WTC11 (cell line): ENCODE results near the gene MAP4K1. TPM values are rescaled to one million over a fixed set of nuclear protein-coding genes. Genes with fewer than 3 reads are reported as not detected.

Experiments used
- ATAC-seq: fragments of 200-7000 bp; cut with Tn5 transposase; 2 replicates; pipeline ENCODE4 v1.10.0; 2021; ENCODE audit warnings: mild to moderate bottlenecking, moderate library complexity
- CTCF ChIA-PET: fragments of 300-600 bp; sonication (Branson Sonifier 250); formaldehyde crosslinking; loops from one replicate; lab custom pipeline; 2021; ENCODE audit warnings: antibody characterized with exemption; lab: Charles Lee
- POLR2A ChIA-PET: fragments of 350-600 bp; sonication (Branson Sonifier 250); formaldehyde crosslinking; loops from one replicate; lab custom pipeline; 2021; ENCODE audit warnings: antibody characterized with exemption; lab: Charles Lee
- DNase-seq: peaks from one replicate; pipeline ENCODE4 v3.0.0; 2021; ENCODE audit warnings: low spot score
- H3K27ac Mint-ChIP-seq: 2 replicates; pipeline ENCODE4 v1.8.0; 2021; ENCODE audit warnings: mixed read lengths
- H3K27me3 Mint-ChIP-seq: 2 replicates; pipeline ENCODE4 v1.8.0; 2021; ENCODE audit warnings: low read depth, mild to moderate bottlenecking, moderate library complexity, mixed read lengths
- H3K36me3 Mint-ChIP-seq: 2 replicates; pipeline ENCODE4 v1.8.0; 2021; ENCODE audit warnings: mixed read lengths
- H3K4me1 Mint-ChIP-seq: 2 replicates; pipeline ENCODE4 v1.8.0; 2022; ENCODE audit warnings: mixed read lengths
- H3K4me3 Mint-ChIP-seq: 2 replicates; pipeline ENCODE4 v1.8.0; 2021; ENCODE audit warnings: mild to moderate bottlenecking, moderate library complexity, mixed read lengths
- H3K9me3 Mint-ChIP-seq: 2 replicates; pipeline ENCODE4 v1.8.0; 2021; ENCODE audit warnings: mixed read lengths
- FOXP1 ChIP-seq: sonication (generic); formaldehyde crosslinking; IDR thresholded peaks from 2 replicates; pipeline ENCODE4 v1.8.0; 2022; ENCODE audit warnings: missing genetic modification reagents, mild to moderate bottlenecking, moderate library complexity, borderline replicate concordance
- GTF2I ChIP-seq: fragments of 250-450 bp; sonication (Bioruptor Pico); conservative IDR thresholded peaks from 2 replicates; pipeline ENCODE4 v1.4.0; 2021; ENCODE audit warnings: mild to moderate bottlenecking
- JAZF1 ChIP-seq: fragments of 250-450 bp; sonication (Bioruptor Pico); IDR thresholded peaks from 2 replicates; pipeline ENCODE4 v1.9.0; 2021; ENCODE audit warnings: moderate library complexity, mild to moderate bottlenecking, inconsistent platforms
- NFYB ChIP-seq: sonication (generic); formaldehyde crosslinking; conservative IDR thresholded peaks from 2 replicates; pipeline ENCODE4 v1.8.0; 2022; ENCODE audit warnings: low read depth, missing genetic modification reagents
- PRRX2 ChIP-seq: fragments of 250-450 bp; sonication (Bioruptor Pico); IDR thresholded peaks from 2 replicates; pipeline ENCODE4 v1.8.0; 2021; ENCODE audit warnings: mild to moderate bottlenecking
- ZBTB21 ChIP-seq: sonication (generic); formaldehyde crosslinking; IDR thresholded peaks from 2 replicates; pipeline ENCODE4 v1.8.1; 2023; ENCODE audit warnings: mild to moderate bottlenecking, missing genetic modification reagents, borderline replicate concordance
- ZNF219 ChIP-seq: sonication (generic); formaldehyde crosslinking; IDR thresholded peaks from 2 replicates; pipeline ENCODE4 v1.8.0; 2023; ENCODE audit warnings: missing genetic modification reagents, mild to moderate bottlenecking, borderline replicate concordance
- ZNF232 ChIP-seq: sonication (generic); formaldehyde crosslinking; IDR thresholded peaks from 2 replicates; pipeline ENCODE4 v1.8.0; 2022; ENCODE audit warnings: mild to moderate bottlenecking, missing genetic modification reagents
- total RNA-seq: library from RNA; stranded (reverse); gene quantifications from 3 replicates; pipeline ENCODE4 v1.2.3, GENCODE V29; 2021
- TF ChIP-seq, protein P1 (sequence below): fragments of 200-600 bp; IDR thresholded peaks from 2 replicates; pipeline ENCODE4 v1.8.0; 2022; ENCODE audit warnings: antibody characterized with exemption
- TF ChIP-seq, protein P2 (sequence below): sonication (generic); formaldehyde crosslinking; IDR thresholded peaks from 2 replicates; pipeline ENCODE4 v1.8.1; 2023; ENCODE audit warnings: mild to moderate bottlenecking, missing genetic modification reagents, moderate library complexity
- TF ChIP-seq, protein P3 (sequence below): sonication (generic); formaldehyde crosslinking; IDR thresholded peaks from 2 replicates; pipeline ENCODE4 v1.8.0; 2022; ENCODE audit warnings: mild to moderate bottlenecking, missing genetic modification reagents
- TF ChIP-seq, protein P4 (sequence below): fragments of 250-450 bp; sonication (Bioruptor Pico); IDR thresholded peaks from 2 replicates; pipeline ENCODE4 v2.1.2; 2022; ENCODE audit warnings: mild to moderate bottlenecking, moderate library complexity
- TF ChIP-seq, protein P5 (sequence below): fragments of 250-450 bp; sonication (Bioruptor Pico); conservative IDR thresholded peaks from 2 replicates; pipeline ENCODE4 v1.9.0; 2021; ENCODE audit warnings: mild to moderate bottlenecking
- TF ChIP-seq, protein P6 (sequence below): sonication (generic); formaldehyde crosslinking; IDR thresholded peaks from 2 replicates; pipeline ENCODE4 v1.8.1; 2023; ENCODE audit warnings: mild to moderate bottlenecking, missing genetic modification reagents
- TF ChIP-seq, protein P7 (sequence below): sonication (generic); formaldehyde crosslinking; IDR thresholded peaks from 2 replicates; pipeline ENCODE4 v1.8.1; 2022; ENCODE audit warnings: mild to moderate bottlenecking, missing genetic modification reagents, moderate library complexity, borderline replicate concordance

Gene MAP4K1
- total RNA-seq, 1 experiment from 2014 or later: 14.0 TPM

DNA sequence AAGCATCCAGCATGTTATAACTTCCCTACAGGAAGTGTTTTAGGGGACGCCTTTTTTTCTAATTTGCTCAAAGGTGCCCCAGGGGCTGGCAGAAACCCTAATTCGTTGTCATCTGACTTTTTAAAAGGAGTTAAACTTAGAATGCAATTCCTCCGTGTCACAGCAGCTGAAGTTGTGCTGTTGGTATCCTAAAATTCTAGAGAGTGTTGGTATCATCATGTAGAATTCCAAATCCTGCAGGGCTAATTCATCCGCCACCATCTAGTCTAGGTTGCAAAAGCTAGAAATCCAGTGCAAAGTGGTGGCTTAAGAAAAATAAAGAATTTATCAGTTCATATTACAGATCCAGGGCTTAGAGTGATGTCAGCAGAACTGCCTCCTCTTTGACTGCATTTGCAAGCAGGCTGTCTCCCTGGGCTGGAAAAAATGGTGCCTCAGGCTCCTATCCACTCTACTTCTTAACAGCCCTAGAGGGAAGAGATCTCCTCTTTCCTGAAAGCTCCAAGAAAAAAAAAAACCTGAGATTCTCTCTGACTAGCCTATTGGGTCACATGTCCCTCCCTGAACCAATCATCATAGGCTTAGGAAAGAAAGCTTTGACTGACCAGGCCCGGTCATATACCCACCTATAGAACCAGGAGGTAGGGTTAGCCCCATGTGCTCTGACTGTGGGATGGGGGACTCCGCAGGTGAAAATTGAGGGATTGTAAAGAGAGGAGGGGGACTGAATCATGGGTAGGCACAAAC lies 73.0 kb downstream of the MAP4K1 start:
- no peaks in the 10 kb centered on the region for H3K27me3 Mint-ChIP-seq
- POLR2A ChIA-PET: no interaction called here
- peak overlapping the region; percentile 74 for H3K27ac Mint-ChIP-seq
- H3K4me1 Mint-ChIP-seq: peaks cover 9% of the 10 kb centered on the region
- ATAC-seq (peak; percentile 80), DNase-seq (no peak)
- CTCF ChIA-PET: interaction anchor here (0.9 to 2.5 kb wide), 7 partner anchors 38 to 248 kb away, joined by 3 to 13 read pairs (median 4); partner anchors contain the start of genes EIF3K and FAM98C
- TF ChIP-seq ZBTB21 (CRISPR knock-in tag): no peak
- TF ChIP-seq, protein P1, sequence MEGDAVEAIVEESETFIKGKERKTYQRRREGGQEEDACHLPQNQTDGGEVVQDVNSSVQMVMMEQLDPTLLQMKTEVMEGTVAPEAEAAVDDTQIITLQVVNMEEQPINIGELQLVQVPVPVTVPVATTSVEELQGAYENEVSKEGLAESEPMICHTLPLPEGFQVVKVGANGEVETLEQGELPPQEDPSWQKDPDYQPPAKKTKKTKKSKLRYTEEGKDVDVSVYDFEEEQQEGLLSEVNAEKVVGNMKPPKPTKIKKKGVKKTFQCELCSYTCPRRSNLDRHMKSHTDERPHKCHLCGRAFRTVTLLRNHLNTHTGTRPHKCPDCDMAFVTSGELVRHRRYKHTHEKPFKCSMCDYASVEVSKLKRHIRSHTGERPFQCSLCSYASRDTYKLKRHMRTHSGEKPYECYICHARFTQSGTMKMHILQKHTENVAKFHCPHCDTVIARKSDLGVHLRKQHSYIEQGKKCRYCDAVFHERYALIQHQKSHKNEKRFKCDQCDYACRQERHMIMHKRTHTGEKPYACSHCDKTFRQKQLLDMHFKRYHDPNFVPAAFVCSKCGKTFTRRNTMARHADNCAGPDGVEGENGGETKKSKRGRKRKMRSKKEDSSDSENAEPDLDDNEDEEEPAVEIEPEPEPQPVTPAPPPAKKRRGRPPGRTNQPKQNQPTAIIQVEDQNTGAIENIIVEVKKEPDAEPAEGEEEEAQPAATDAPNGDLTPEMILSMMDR: 0 out of 2 replicates have a peak, but pooled peaks have one; percentile 19
- TF ChIP-seq, protein P2, sequence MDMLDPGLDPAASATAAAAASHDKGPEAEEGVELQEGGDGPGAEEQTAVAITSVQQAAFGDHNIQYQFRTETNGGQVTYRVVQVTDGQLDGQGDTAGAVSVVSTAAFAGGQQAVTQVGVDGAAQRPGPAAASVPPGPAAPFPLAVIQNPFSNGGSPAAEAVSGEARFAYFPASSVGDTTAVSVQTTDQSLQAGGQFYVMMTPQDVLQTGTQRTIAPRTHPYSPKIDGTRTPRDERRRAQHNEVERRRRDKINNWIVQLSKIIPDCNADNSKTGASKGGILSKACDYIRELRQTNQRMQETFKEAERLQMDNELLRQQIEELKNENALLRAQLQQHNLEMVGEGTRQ: peak; percentile 78
- TF ChIP-seq, protein P3, sequence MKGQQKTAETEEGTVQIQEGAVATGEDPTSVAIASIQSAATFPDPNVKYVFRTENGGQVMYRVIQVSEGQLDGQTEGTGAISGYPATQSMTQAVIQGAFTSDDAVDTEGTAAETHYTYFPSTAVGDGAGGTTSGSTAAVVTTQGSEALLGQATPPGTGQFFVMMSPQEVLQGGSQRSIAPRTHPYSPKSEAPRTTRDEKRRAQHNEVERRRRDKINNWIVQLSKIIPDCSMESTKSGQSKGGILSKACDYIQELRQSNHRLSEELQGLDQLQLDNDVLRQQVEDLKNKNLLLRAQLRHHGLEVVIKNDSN: peak; percentile 61
- H3K9me3 Mint-ChIP-seq: peaks cover 10% of the 10 kb centered on the region
- peaks cover 14% of the 10 kb centered on the region for H3K36me3 Mint-ChIP-seq
- no peak overlapping the region for H3K4me3 Mint-ChIP-seq

DNA sequence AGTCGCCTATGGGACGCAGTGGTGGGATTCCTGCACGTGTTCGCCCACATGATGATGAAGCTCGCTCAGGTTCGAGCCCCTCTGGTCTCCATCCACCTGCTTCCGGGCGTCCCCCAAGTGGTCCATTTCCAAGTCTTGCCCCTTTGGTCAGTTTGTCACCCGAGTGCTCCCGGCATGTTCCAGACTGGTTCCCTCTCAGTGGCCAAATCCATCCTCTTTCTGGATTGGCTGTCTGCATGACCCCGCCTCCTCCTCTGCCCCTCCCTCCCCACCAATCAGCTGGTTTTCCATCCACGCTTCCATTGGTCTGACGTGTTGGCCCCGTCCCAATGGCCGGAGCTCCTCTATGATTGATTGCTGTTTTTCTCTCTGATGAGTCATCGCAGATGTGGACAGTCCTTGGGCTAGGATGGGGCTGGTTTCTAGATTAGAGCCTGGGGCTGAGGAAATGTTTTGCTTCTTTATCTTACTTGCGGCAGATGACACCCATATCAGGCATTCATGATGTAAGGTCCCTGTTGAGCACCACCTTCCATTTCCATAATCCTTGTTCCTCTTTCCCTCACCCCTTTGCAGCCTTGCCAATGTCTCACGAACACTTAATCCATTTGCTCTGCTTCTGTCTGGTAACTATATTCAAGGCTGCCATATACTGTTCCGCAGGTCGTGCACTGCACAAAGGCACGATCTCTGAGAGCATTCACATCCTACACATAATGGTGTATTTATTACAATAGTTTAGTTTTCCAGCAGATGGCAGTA lies 73.8 kb downstream of the MAP4K1 start:
- H3K4me1 Mint-ChIP-seq: peaks cover 9% of the 10 kb centered on the region
- H3K36me3 Mint-ChIP-seq: peaks cover 14% of the 10 kb centered on the region
- ChIA-PET CTCF (interaction anchor here (0.6 to 2.5 kb wide), 10 partner anchors 10 to 249 kb away, joined by 3 to 13 read pairs (median 4); partner anchors contain the start of genes EIF3K, FAM98C and MAP4K1), POLR2A (no interaction called here)
- ATAC-seq (peak; percentile 77), DNase-seq (peak; percentile 58)
- no peaks in the 10 kb centered on the region for H3K27me3 Mint-ChIP-seq
- no peak for TF ChIP-seq PRRX2 (CRISPR knock-in tag)
- 0 out of 2 replicates have a peak, but pooled peaks have one; percentile 7 for TF ChIP-seq NFYB (CRISPR knock-in tag)
- no peak for TF ChIP-seq ZNF219
- TF ChIP-seq, protein P4, sequence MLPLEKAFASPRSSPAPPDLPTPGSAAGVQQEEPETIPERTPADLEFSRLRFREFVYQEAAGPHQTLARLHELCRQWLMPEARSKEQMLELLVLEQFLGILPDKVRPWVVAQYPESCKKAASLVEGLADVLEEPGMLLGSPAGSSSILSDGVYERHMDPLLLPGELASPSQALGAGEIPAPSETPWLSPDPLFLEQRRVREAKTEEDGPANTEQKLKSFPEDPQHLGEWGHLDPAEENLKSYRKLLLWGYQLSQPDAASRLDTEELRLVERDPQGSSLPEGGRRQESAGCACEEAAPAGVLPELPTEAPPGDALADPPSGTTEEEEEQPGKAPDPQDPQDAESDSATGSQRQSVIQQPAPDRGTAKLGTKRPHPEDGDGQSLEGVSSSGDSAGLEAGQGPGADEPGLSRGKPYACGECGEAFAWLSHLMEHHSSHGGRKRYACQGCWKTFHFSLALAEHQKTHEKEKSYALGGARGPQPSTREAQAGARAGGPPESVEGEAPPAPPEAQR: no peak
- TF ChIP-seq GTF2I (CRISPR knock-in tag): peak; percentile 67; the same call in 1 of the 2 replicates
- peaks cover 10% of the 10 kb centered on the region for H3K9me3 Mint-ChIP-seq
- H3K27ac Mint-ChIP-seq: peak overlapping the region; percentile 74
- no peak overlapping the region for H3K4me3 Mint-ChIP-seq

DNA sequence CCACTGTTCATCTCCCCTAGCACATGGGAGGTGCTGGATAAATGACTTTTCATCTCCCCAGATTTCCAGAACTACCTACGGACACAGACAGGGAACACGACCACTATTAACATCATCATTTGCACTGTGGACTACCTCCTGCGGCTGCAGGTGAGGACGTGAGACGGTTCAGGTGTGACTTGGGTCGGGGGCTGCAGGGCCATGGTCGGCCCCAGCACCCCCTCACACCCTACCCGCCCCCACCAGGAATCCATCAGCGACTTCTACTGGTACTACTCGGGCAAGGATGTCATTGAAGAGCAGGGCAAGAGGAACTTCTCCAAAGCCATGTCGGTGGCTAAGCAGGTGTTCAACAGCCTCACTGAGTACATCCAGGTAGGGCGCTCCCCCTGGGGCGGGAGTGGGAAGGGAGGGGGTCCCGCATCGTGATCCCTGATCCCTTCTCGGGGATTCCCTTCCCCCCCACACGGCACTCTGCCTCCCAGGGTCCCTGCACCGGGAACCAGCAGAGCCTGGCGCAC lies 74.4 kb downstream of the MAP4K1 start:
- DNase-seq: no peak
- ChIA-PET CTCF (interaction anchor here (0.6 to 2.5 kb wide), 9 partner anchors 10 to 175 kb away, joined by 3 to 13 read pairs (median 4); partner anchors contain the start of genes EIF3K, FAM98C and MAP4K1), POLR2A (no interaction called here)
- H3K4me1 Mint-ChIP-seq: peaks cover 9% of the 10 kb centered on the region
- H3K4me3 Mint-ChIP-seq: no peak overlapping the region
- H3K9me3 Mint-ChIP-seq: peaks cover 10% of the 10 kb centered on the region
- no peak for ATAC-seq
- no peaks in the 10 kb centered on the region for H3K27me3 Mint-ChIP-seq
- peaks cover 20% of the 10 kb centered on the region for H3K36me3 Mint-ChIP-seq
- H3K27ac Mint-ChIP-seq: no peak overlapping the region
- TF ChIP-seq JAZF1 (CRISPR knock-in tag) (no peak), ZBTB21 (CRISPR knock-in tag) (no peak), FOXP1 (no peak), ZNF232 (no peak)
- TF ChIP-seq, protein P5, sequence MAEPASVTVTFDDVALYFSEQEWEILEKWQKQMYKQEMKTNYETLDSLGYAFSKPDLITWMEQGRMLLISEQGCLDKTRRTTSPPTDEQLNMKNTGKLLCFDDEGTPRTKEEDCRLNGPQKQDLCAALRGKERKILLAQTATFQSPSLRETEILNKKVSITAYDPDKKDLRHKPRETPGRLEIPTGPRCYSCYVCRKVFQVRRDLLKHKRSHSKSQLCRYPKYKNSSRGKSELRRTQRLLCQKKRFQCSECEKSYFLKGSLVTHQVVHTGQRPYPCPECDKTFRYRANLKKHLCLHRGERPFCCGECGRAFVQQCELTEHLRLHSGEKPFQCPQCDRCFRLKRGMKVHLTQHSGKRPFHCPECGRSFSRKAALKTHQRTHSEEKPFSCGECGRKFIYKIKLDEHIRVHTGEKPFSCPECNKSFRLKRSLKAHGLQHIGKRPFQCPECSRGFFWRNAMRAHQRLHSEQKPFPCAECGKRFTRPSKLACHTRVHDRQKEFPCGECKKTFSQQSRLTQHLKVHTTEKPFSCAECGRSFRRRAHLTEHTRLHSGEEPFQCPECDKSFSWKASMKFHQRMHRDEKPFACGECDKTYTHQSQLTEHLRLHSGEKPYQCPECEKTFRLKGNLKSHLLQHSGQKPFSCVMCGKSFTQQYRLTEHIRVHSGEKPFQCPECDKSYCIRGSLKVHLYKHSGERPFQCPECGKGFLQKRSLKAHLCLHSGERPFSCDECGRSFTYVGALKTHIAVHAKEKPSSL (CRISPR knock-in tag): no peak
- TF ChIP-seq, protein P6, sequence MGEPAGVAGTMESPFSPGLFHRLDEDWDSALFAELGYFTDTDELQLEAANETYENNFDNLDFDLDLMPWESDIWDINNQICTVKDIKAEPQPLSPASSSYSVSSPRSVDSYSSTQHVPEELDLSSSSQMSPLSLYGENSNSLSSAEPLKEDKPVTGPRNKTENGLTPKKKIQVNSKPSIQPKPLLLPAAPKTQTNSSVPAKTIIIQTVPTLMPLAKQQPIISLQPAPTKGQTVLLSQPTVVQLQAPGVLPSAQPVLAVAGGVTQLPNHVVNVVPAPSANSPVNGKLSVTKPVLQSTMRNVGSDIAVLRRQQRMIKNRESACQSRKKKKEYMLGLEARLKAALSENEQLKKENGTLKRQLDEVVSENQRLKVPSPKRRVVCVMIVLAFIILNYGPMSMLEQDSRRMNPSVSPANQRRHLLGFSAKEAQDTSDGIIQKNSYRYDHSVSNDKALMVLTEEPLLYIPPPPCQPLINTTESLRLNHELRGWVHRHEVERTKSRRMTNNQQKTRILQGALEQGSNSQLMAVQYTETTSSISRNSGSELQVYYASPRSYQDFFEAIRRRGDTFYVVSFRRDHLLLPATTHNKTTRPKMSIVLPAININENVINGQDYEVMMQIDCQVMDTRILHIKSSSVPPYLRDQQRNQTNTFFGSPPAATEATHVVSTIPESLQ (CRISPR knock-in tag): no peak
- TF ChIP-seq, protein P7, sequence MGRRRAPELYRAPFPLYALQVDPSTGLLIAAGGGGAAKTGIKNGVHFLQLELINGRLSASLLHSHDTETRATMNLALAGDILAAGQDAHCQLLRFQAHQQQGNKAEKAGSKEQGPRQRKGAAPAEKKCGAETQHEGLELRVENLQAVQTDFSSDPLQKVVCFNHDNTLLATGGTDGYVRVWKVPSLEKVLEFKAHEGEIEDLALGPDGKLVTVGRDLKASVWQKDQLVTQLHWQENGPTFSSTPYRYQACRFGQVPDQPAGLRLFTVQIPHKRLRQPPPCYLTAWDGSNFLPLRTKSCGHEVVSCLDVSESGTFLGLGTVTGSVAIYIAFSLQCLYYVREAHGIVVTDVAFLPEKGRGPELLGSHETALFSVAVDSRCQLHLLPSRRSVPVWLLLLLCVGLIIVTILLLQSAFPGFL (CRISPR knock-in tag): no peak
